HepG2 (cell line): Measurements from ENCODE around the gene LGI1. TPM values are rescaled to one million over a fixed set of nuclear protein-coding genes. Genes with fewer than 3 reads are reported as not detected.

Source experiments
- ATAC-seq: fragments of 200-7000 bp; cut with Tn5 transposase; 3 replicates; pipeline ENCODE4 v1.9.1; 2020; ENCODE audit warnings: mild to moderate bottlenecking, moderate library complexity
- BruUV-seq: library from RNA; stranded (reverse); fragments of 400-500 nt; replicated peaks from 2 replicates; lab custom pipeline; 2021; lab: Mats Ljungman, UMichigan
- CTCF ChIA-PET: fragments of 300-600 bp; formaldehyde crosslinking; extraction: SDS; loops from one replicate; lab custom pipeline; 2021; ENCODE audit warnings: low total read pairs, inconsistent platforms, low intra/inter-chr PET ratio; lab: Yijun Ruan, JAX
- POLR2A ChIA-PET: fragments of 350-600 bp; sonication (Branson Sonifier 250); formaldehyde crosslinking; loops from one replicate; lab custom pipeline; 2020; ENCODE audit warnings: antibody characterized with exemption, inconsistent platforms; lab: Yijun Ruan, JAX
- DNase-seq: peaks from one replicate; pipeline ENCODE4 v3.0.0-alpha.2; 2015; ENCODE audit warnings: low spot score
- FAIRE-seq: peaks from 3 replicates; lab custom pipeline; 2011; peaks lifted over from hg19 to GRCh38; lab: Jason Lieb, UNC
- H2AFZ ChIP-seq: one replicate; pipeline ENCODE4 v1.6.1; 2011; ENCODE audit warnings: low read length, inconsistent platforms
- H3K27ac ChIP-seq: fragments of 300-600 bp; 3 replicates; pipeline ENCODE4 v1.8.0; 2011; ENCODE audit warnings: mixed run types, mild to moderate bottlenecking, mixed read lengths, low read length, inconsistent platforms; ENCODE audit not compliant: insufficient read depth; ENCODE audit errors: extremely low read length
- H3K27me3 ChIP-seq, 2 experiments: fragments of 200-600 bp in 1 of 2; 2 replicates in 1 of 2; 3 replicates in 1 of 2; pipeline versions ENCODE4 v1.6.0 to v1.8.0; 2011; ENCODE audit warnings: low read length in 2 of 2, mild to moderate bottlenecking in 2 of 2, moderate library complexity in 2 of 2, inconsistent platforms in 1 of 2; ENCODE audit not compliant: insufficient read depth in 2 of 2, control insufficient read depth in 1 of 2
- H3K36me3 ChIP-seq, 2 experiments: fragments of 200-600 bp in 1 of 2; replicated peaks in 1 of 2; 2 replicates in 1 of 2; 3 replicates in 1 of 2; pipeline versions ENCODE4 v1.5.1 to v1.8.0; 2011; ENCODE audit warnings: low read length in 2 of 2, inconsistent platforms in 1 of 2; ENCODE audit not compliant: insufficient read depth in 2 of 2, control insufficient read depth in 1 of 2
- H3K4me1 ChIP-seq: 2 replicates; pipeline ENCODE4 v1.5.1; 2012; ENCODE audit warnings: low read length, inconsistent platforms; ENCODE audit not compliant: insufficient read depth
- H3K4me2 ChIP-seq: 2 replicates; pipeline ENCODE4 v1.6.0; 2011; ENCODE audit warnings: low read depth, low read length, inconsistent platforms
- H3K4me3 ChIP-seq, 3 experiments: fragments of 200-600 bp in 1 of 3; sonication (generic), shearing (Covaris generic) in 1 of 3; replicated peaks in 1 of 3; 2 replicates each; pipeline ENCODE4 v1.5.1; 2011 to 2016; ENCODE audit warnings: low read length in 3 of 3, inconsistent platforms in 2 of 3, low read depth in 2 of 3, mild to moderate bottlenecking in 2 of 3, control low read depth in 1 of 3, mixed read lengths in 1 of 3; ENCODE audit not compliant: insufficient read depth in 1 of 3
- H3K79me2 ChIP-seq: one replicate; pipeline ENCODE4 v1.6.1; 2011; ENCODE audit warnings: low read length, inconsistent platforms; ENCODE audit not compliant: insufficient read depth
- H3K9ac ChIP-seq: 2 replicates; pipeline ENCODE4 v1.6.0; 2011; ENCODE audit warnings: mild to moderate bottlenecking, low read depth, low read length, inconsistent platforms; ENCODE audit not compliant: insufficient read depth
- H3K9me3 ChIP-seq: 2 replicates; pipeline ENCODE4 v1.5.1; 2012; ENCODE audit warnings: mild to moderate bottlenecking, low read length
- H4K20me1 ChIP-seq: 2 replicates; pipeline ENCODE4 v1.6.0; 2011; ENCODE audit warnings: inconsistent platforms, mild to moderate bottlenecking, low read length, moderate library complexity; ENCODE audit not compliant: insufficient read depth
- ETV5 ChIP-seq: IDR thresholded peaks from 2 replicates; pipeline ENCODE4 v1.6.1; 2018; ENCODE audit warnings: missing biosample characterization, missing genetic modification reagents, inconsistent platforms, borderline replicate concordance
- HMG20B ChIP-seq: conservative IDR thresholded peaks from 2 replicates; pipeline ENCODE4 v1.6.1; 2016; ENCODE audit warnings: missing genetic modification reagents, missing compliant biosample characterization
- PAF1 ChIP-seq: IDR thresholded peaks from 2 replicates; pipeline ENCODE4 v1.6.1; 2016; ENCODE audit warnings: missing genetic modification reagents, missing compliant biosample characterization
- ZNF75D ChIP-seq: sonication (generic); formaldehyde crosslinking; IDR thresholded peaks from 2 replicates; pipeline ENCODE4 v1.8.1; 2023; ENCODE audit warnings: missing genetic modification reagents, mild to moderate bottlenecking, borderline replicate concordance
- WGBS: methylation state at CpG from one replicate; pipeline ENCODE4 v1.1.6; 2017; ENCODE audit warnings: low lambda C conversion rate; 5-methylcytosine and 5-hydroxymethylcytosine counted together
- in situ Hi-C: cut with HindIII; loops from 2 replicates; pipeline ENCODE4 v1.10.0; 2017; ENCODE audit warnings: low pct_unique_long_range_greater_than_20kb; ENCODE audit not compliant: extremely low pct_ligation_motif_present
- intact Hi-C: fragments of 100-400 bp; cut with micrococcal nuclease; formaldehyde crosslinking; loops from one replicate; pipeline ENCODE4 v1.10.0; 2022; ENCODE audit not compliant: unreplicated experiment
- polyA plus RNA-seq, 8 experiments: library from polyadenylated mRNA; depleted of rRNA in 3 of 8; stranded (reverse) in 7 of 8; unstranded in 1 of 8; fragments of >200 nt; fragmentation: Illumina TruSeq in 4 of 8; extraction: Trizol in 4 of 8; gene quantifications; 2 replicates each; pipeline versions ENCODE4 v1.2.1 to v1.2.3, GENCODE V29; 2011 to 2016; ENCODE audit warnings: low read depth in 4 of 8, missing spikeins in 1 of 8, mixed read lengths in 1 of 8; ENCODE audit not compliant: insufficient read depth in 1 of 8
- total RNA-seq, 5 experiments: library from RNA; depleted of rRNA; stranded (reverse); fragments of >200 nt; fragmentation: Illumina TruSeq; extraction: Trizol; gene quantifications; 2 replicates each; pipeline ENCODE4 v1.2.3, GENCODE V29; 2016; ENCODE audit warnings: low read depth in 1 of 5
- TF ChIP-seq, protein P1 (sequence below): sonication (generic); formaldehyde crosslinking; IDR thresholded peaks from 2 replicates; pipeline ENCODE4 v1.8.0; 2022; ENCODE audit warnings: missing genetic modification reagents, low read depth, mild to moderate bottlenecking, borderline replicate concordance
- TF ChIP-seq, protein P2 (sequence below): IDR thresholded peaks from 2 replicates; pipeline ENCODE4 v1.6.1; 2012; ENCODE audit warnings: low read length, improper control_type of control experiment

LGI1 gene
- total and polyA plus RNA-seq, 2 of the 13 experiments (the other 11 are each of a cell fraction or from before 2014, with no cell fraction given): not detected

DNA sequence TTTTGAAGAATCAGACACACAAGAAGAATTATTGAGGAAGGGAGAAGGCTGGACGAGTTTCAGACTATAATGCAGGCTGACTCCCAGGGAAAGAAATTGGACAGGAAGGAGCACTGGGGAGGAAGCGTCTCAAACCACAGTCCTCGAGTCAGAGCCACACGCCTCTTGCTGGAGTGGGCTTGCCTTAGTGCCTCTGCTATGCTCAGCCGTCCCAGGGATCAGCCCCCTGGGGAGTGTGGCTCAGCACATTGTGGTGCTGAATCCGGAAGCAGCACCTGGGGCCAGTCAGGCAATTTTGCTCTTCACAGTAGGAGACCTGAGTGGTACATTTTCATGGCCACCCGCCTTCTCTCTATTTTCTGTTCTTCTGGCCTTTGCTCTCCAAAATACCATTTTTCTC is 68.6 kb downstream of the LGI1 start:
- H3K4me2 ChIP-seq: no peak overlapping the region
- no peak overlapping the region for H3K4me3 ChIP-seq
- no peaks in the 10 kb centered on the region for H3K36me3 ChIP-seq
- DNase-seq (no peak), ATAC-seq (no peak), FAIRE-seq (no peak)
- peaks cover 0 to 5% of the 10 kb centered on the region in 2 experiments; a peak in 1 of 5 replicates for H3K27me3 ChIP-seq
- H4K20me1 ChIP-seq: no peaks in the 10 kb centered on the region
- no peaks in the 10 kb centered on the region for H3K79me2 ChIP-seq
- BruUV-seq: no TSS peak
- TF ChIP-seq HMG20B (CRISPR knock-in tag) (no peak), ETV5 (CRISPR knock-in tag) (no peak), PAF1 (CRISPR knock-in tag) (no peak)
- TF ChIP-seq, protein P1, sequence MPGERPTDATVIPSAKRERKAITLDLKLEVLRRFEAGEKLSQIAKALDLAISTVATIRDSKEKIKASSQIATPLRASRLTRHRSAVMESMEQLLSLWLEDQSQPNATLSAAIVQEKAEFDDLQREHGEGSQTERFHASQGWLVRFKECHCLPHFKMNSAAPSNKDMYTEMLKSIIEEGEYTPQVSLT (CRISPR knock-in tag): no peak
- H3K27ac ChIP-seq: no peak overlapping the region
- H3K9me3 ChIP-seq: no peaks in the 10 kb centered on the region
- intact Hi-C loops: no loop called here
- POLR2A ChIA-PET: no interaction called here
- H3K9ac ChIP-seq: no peak overlapping the region
- in situ Hi-C loops: no loop called here
- whole genome bisulfite sequencing: 10% methylated on average over 7 of the region's 7 CpGs
- no peak overlapping the region for H2AFZ ChIP-seq
- H3K4me1 ChIP-seq: no peaks in the 10 kb centered on the region
- CTCF ChIA-PET: no interaction called here

DNA sequence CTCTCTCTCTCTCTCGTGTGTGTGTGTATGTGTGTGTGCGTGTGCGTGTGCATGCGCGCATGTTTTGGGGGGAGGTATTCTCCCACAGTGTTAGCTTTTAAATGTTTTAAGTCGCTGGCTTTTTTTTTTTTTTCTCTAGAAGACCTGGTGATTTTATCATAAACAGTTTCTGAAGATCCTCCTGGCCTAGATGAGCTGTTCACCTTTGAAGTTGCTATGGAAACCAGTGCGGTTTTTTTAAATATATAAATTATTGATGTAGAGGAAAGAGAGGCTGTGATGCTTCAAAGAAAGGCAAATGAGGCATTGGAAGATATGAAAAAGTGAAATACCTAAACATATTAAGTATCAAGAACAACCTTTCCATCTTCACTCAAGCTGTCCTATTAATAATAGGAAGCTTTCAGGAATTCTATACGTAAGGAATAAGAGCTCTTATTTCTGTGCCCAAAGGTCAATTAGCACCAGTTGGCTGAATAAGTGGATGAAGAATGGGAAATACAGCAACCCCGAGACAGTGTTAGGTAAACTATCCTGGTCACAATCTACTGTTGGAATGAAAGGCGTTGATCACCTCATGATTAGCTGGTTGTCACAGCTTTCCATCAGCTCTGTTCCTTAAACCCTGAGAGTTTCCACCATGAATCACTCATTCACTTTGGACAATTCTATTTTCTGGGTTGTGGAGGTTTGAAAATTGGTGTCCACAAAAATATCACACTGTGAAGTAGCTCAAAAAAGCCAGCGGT is 69.5 kb downstream of the LGI1 start:
- H2AFZ ChIP-seq: no peak overlapping the region
- ATAC-seq: no peak
- H3K79me2 ChIP-seq: no peaks in the 10 kb centered on the region
- no peak for DNase-seq
- H3K27ac ChIP-seq: no peak overlapping the region
- H3K36me3 ChIP-seq: no peaks in the 10 kb centered on the region
- ChIA-PET CTCF (no interaction called here), POLR2A (no interaction called here)
- no TSS peak for BruUV-seq
- peaks cover 0 to 5% of the 10 kb centered on the region in 2 experiments; a peak in 1 of 5 replicates for H3K27me3 ChIP-seq
- WGBS: 35% methylated on average over 11 of the region's 11 CpGs
- no peak overlapping the region for H3K4me3 ChIP-seq
- no peaks in the 10 kb centered on the region for H3K4me1 ChIP-seq
- H4K20me1 ChIP-seq: no peaks in the 10 kb centered on the region
- H3K4me2 ChIP-seq: no peak overlapping the region
- no peak for FAIRE-seq
- intact Hi-C loops (no loop called here), in situ Hi-C loops (no loop called here)
- no peaks in the 10 kb centered on the region for H3K9me3 ChIP-seq
- H3K9ac ChIP-seq: no peak overlapping the region
- TF ChIP-seq, protein P2, sequence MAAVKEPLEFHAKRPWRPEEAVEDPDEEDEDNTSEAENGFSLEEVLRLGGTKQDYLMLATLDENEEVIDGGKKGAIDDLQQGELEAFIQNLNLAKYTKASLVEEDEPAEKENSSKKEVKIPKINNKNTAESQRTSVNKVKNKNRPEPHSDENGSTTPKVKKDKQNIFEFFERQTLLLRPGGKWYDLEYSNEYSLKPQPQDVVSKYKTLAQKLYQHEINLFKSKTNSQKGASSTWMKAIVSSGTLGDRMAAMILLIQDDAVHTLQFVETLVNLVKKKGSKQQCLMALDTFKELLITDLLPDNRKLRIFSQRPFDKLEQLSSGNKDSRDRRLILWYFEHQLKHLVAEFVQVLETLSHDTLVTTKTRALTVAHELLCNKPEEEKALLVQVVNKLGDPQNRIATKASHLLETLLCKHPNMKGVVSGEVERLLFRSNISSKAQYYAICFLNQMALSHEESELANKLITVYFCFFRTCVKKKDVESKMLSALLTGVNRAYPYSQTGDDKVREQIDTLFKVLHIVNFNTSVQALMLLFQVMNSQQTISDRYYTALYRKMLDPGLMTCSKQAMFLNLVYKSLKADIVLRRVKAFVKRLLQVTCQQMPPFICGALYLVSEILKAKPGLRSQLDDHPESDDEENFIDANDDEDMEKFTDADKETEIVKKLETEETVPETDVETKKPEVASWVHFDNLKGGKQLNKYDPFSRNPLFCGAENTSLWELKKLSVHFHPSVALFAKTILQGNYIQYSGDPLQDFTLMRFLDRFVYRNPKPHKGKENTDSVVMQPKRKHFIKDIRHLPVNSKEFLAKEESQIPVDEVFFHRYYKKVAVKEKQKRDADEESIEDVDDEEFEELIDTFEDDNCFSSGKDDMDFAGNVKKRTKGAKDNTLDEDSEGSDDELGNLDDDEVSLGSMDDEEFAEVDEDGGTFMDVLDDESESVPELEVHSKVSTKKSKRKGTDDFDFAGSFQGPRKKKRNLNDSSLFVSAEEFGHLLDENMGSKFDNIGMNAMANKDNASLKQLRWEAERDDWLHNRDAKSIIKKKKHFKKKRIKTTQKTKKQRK: no peak
- TF ChIP-seq ZNF75D (CRISPR knock-in tag): no peak
